Endodermal cell (in vitro differentiated cells): ENCODE results near the gene GFOD2. TPM values are rescaled to one million over a fixed set of nuclear protein-coding genes. Genes with fewer than 3 reads are reported as not detected.

Experiments used
- DNase-seq: peaks from one replicate; pipeline ENCODE4 v3.0.0-alpha.2; 2017
- H3K27ac ChIP-seq: 2 replicates; pipeline ENCODE4 v1.5.1; 2013; ENCODE audit warnings: mild to moderate bottlenecking, low read depth, low read length, moderate library complexity
- H3K27me3 ChIP-seq: 2 replicates; pipeline ENCODE4 v1.6.1; 2013; ENCODE audit warnings: mild to moderate bottlenecking, low read length, moderate library complexity; ENCODE audit not compliant: insufficient read depth, control insufficient read depth, poor library complexity, severe bottlenecking
- H3K36me3 ChIP-seq: 2 replicates; pipeline ENCODE4 v1.7.0; 2013; ENCODE audit warnings: mild to moderate bottlenecking, low read length, moderate library complexity; ENCODE audit not compliant: control insufficient read depth, insufficient read depth
- H3K4me1 ChIP-seq: one replicate; pipeline ENCODE4 v1.7.0; 2013; ENCODE audit warnings: low read length; ENCODE audit not compliant: control insufficient read depth, insufficient read depth
- H3K4me3 ChIP-seq: 2 replicates; pipeline ENCODE4 v1.5.1; 2013; ENCODE audit warnings: mild to moderate bottlenecking, low read length, moderate library complexity
- H3K9ac ChIP-seq: 2 replicates; pipeline ENCODE4 v1.6.1; 2013; ENCODE audit warnings: mild to moderate bottlenecking, low read length, moderate library complexity; ENCODE audit not compliant: poor library complexity, severe bottlenecking; ENCODE audit errors: extremely low read depth
- H3K9me3 ChIP-seq: 2 replicates; pipeline ENCODE4 v1.6.1; 2013; ENCODE audit warnings: mild to moderate bottlenecking, low read length, moderate library complexity; ENCODE audit not compliant: control insufficient read depth
- H3K27ac Mint-ChIP-seq: 2 replicates; pipeline ENCODE4 v1.8.0; 2020; ENCODE audit warnings: mixed read lengths
- H3K27me3 Mint-ChIP-seq: 2 replicates; pipeline ENCODE4 v1.8.0; 2021; ENCODE audit warnings: mild to moderate bottlenecking, mixed read lengths; ENCODE audit not compliant: insufficient read depth
- H3K36me3 Mint-ChIP-seq: 2 replicates; pipeline ENCODE4 v1.8.0; 2020; ENCODE audit warnings: low read depth, mixed read lengths
- H3K4me1 Mint-ChIP-seq: 2 replicates; pipeline ENCODE4 v1.8.0; 2020; ENCODE audit warnings: mixed read lengths
- H3K4me3 Mint-ChIP-seq: 2 replicates; pipeline ENCODE4 v1.8.0; 2020; ENCODE audit warnings: mild to moderate bottlenecking, moderate library complexity, mixed read lengths
- H3K9me3 Mint-ChIP-seq: 2 replicates; pipeline ENCODE4 v1.8.0; 2020; ENCODE audit warnings: mild to moderate bottlenecking, mixed read lengths
- WGBS, 2 experiments: methylation state at CpG; one replicate each; pipeline versions ENCODE4 v1.1.5 to v1.1.7; 2013; ENCODE audit warnings: missing lambda C conversion rate in 2 of 2, mixed read lengths in 1 of 2; ENCODE audit not compliant: insufficient coverage in 1 of 2, insufficient read length in 1 of 2; 5-methylcytosine and 5-hydroxymethylcytosine counted together
- total RNA-seq, 2 donors: library from RNA; stranded (reverse); fragmentation: NEBNext Ultra II Directional in 1 of 2; extraction: Animal tissue kit (Norgen Biotek cat#: 25700) in 1 of 2; gene quantifications; 2 replicates in 1 of 2; 3 replicates in 1 of 2; pipeline ENCODE4 v1.2.1, GENCODE V29; 2021
- TF ChIP-seq, protein P1 (sequence below): fragments of 200-600 bp; sonication (generic); conservative IDR thresholded peaks from 2 replicates; pipeline ENCODE4 v1.5.0; 2021; ENCODE audit warnings: antibody characterized with exemption, mild to moderate bottlenecking

GFOD2 gene
- total RNA-seq, 2 donors from 2014 or later, result 18.2 to 21.2 TPM

DNA sequence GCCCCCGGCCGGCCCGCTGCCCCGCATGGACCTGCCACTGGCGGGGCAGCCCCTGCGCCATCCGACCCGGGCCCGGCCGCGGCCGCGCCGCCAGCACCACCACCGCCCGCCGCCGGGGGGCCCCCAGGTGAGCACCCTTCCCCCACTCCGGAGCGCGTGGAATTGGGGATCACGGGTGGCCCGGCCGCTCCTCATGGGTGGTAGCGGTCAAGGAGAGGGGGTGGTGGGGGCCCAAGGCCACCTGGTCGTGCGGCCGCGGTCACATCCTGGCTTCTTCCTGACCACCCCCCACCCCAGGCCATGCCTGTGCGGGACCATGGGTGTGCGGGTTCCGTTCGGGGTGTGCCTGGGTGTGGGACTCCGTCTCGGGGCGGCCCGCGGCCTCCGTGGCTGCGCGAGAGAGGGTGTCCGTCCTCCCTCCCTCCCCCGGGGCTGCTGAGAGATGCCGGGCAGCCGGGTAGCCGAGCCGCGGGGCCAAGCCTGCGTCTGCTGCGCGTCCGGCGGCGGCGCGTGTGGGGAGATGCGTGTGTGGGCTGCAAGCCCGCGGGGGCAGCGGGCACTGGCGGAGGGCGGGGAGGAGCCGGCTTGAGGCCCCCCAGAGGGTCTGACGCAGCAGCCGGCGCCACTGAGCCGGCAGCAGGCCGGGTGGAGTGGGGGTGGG, 65.9 kb downstream of the GFOD2 start:
- peak overlapping the region; percentile 67 for H3K4me3 ChIP-seq
- Mint-ChIP-seq H3K4me3 (peak overlapping the region; percentile 65), H3K27ac (no peak overlapping the region), H3K27me3 (peaks cover 56% of the 10 kb centered on the region), H3K4me1 (peaks cover 2% of the 10 kb centered on the region), H3K36me3 (peaks cover 4% of the 10 kb centered on the region), H3K9me3 (no peaks in the 10 kb centered on the region)
- H3K27me3 ChIP-seq, result peaks cover 7% of the 10 kb centered on the region
- TF ChIP-seq, protein P1, sequence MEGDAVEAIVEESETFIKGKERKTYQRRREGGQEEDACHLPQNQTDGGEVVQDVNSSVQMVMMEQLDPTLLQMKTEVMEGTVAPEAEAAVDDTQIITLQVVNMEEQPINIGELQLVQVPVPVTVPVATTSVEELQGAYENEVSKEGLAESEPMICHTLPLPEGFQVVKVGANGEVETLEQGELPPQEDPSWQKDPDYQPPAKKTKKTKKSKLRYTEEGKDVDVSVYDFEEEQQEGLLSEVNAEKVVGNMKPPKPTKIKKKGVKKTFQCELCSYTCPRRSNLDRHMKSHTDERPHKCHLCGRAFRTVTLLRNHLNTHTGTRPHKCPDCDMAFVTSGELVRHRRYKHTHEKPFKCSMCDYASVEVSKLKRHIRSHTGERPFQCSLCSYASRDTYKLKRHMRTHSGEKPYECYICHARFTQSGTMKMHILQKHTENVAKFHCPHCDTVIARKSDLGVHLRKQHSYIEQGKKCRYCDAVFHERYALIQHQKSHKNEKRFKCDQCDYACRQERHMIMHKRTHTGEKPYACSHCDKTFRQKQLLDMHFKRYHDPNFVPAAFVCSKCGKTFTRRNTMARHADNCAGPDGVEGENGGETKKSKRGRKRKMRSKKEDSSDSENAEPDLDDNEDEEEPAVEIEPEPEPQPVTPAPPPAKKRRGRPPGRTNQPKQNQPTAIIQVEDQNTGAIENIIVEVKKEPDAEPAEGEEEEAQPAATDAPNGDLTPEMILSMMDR, result peak; percentile 74
- H3K27ac ChIP-seq, result no peak overlapping the region
- H3K9ac ChIP-seq, result no peak overlapping the region
- H3K9me3 ChIP-seq, result no peaks in the 10 kb centered on the region
- peaks cover 2% of the 10 kb centered on the region for H3K36me3 ChIP-seq
- 1 to 2% methylated on average over 10 to 66 of the region's 68 CpGs for WGBS, 2 experiments
- no peak for DNase-seq
- H3K4me1 ChIP-seq, result no peaks in the 10 kb centered on the region

DNA sequence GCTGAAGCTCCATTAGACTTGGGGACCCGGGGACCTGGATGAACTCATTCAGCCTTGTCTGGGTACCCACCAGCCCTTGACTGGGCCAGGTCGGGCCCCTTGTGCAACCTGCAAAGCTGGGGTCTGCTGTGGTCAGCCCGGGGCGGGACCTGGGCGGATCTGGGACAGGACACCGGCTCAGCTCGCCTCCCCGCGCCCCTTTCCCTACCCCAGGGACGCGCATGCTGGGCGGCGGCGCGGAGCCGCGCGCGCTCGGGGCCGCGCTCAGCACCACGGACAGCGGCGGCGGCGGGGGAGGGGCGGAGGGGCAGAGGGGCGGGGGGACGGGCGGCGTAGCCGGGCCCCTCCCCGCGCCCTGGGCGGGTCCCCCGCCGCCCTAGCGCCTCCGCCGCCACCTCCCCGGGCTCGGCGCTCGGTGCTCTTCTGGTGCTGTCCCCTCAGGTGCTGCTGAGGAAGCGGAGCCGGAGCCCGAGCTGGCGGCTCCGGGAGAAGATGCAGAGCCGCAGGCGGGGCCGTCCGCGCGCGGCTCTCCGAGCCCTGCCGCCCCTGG, 66.5 kb downstream of the GFOD2 start:
- TF ChIP-seq, protein P1, result no peak
- H3K36me3 Mint-ChIP-seq, result peaks cover 4% of the 10 kb centered on the region
- H3K9ac ChIP-seq, result no peak overlapping the region
- H3K27me3 Mint-ChIP-seq, result peaks cover 62% of the 10 kb centered on the region
- H3K4me1 Mint-ChIP-seq, result peaks cover 2% of the 10 kb centered on the region
- 3 to 11% methylated on average over 9 to 39 of the region's 59 CpGs for WGBS, 2 experiments
- H3K27ac Mint-ChIP-seq, result no peak overlapping the region
- no peaks in the 10 kb centered on the region for H3K9me3 Mint-ChIP-seq
- no peak overlapping the region for H3K4me3 Mint-ChIP-seq
- H3K27ac ChIP-seq, result no peak overlapping the region
- DNase-seq, result peak; percentile 88
- no peaks in the 10 kb centered on the region for H3K36me3 ChIP-seq
- H3K27me3 ChIP-seq, result peaks cover 7% of the 10 kb centered on the region
- H3K4me3 ChIP-seq, result no peak overlapping the region
- H3K4me1 ChIP-seq, result no peaks in the 10 kb centered on the region
- no peaks in the 10 kb centered on the region for H3K9me3 ChIP-seq

DNA sequence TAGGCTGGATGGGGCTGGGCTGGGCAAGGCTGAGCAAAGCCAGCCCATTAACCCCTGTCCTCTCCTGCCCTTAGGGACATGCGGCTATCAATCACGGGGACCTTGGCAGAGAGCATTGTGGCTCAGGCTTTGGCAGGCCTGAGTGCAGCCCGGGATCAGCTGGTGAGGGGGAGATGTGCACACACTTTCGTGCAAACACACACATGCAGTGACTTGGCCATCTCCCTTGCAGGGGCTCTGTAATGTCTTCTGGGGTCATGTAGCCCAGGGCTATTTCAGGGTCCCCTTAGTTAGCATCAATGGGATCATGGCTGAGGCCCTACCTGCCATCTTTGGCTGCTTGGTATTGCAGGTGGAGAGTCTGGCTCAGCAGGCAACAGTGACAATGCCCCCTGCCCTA, 67.3 kb downstream of the GFOD2 start:
- no peaks in the 10 kb centered on the region for H3K9me3 Mint-ChIP-seq
- Histone ChIP-seq H3K27ac (no peak overlapping the region), H3K4me1 (no peaks in the 10 kb centered on the region), H3K4me3 (no peak overlapping the region), H3K9ac (no peak overlapping the region), H3K27me3 (peaks cover 7% of the 10 kb centered on the region), H3K36me3 (no peaks in the 10 kb centered on the region), H3K9me3 (no peaks in the 10 kb centered on the region)
- 82 to 91% methylated on average over 4 of the region's 4 CpGs for WGBS, 2 experiments
- peaks cover 70% of the 10 kb centered on the region for H3K27me3 Mint-ChIP-seq
- no peak overlapping the region for H3K4me3 Mint-ChIP-seq
- DNase-seq, result no peak
- peaks cover 4% of the 10 kb centered on the region for H3K36me3 Mint-ChIP-seq
- peaks cover 2% of the 10 kb centered on the region for H3K4me1 Mint-ChIP-seq
- no peak overlapping the region for H3K27ac Mint-ChIP-seq
- TF ChIP-seq, protein P1, result no peak
